ENCODE measurements around the gene DDIT4. TPM values are rescaled to one million over a fixed set of nuclear protein-coding genes. Genes with fewer than 3 reads are reported as not detected.
"Not testable (repeated sequence)": the region's sequence is repeated elsewhere in the genome, so short reads cannot be mapped to it uniquely, and the experiment has no call there.

Gene DDIT4
- total and polyA plus RNA-seq, 3 donors from 2014 or later: 46.6 to 94.3 (median 69.6) TPM

DNA sequence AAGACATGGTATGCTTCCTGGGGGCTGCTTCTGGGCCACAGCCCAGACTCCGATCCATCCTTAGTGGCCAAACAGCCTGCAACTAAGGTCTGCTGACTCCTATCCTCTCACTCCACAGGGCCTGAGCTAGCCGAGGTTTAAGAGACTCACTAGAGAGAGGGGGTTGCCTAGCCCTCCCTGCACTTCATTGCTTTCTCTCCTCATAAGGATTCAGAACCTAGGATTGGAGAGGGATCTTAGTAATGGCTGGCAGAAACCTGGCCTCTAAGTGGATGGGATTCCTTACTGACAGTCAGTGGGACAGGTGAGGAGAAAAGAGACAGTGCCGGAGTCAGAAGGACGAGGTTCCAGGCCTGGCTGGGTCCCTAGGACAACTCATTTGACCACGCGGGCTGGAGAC, 8.2 kb upstream of the DDIT4 start:
- no peaks in the 10 kb centered on the region for H3K9me3 ChIP-seq
- H3K36me3 ChIP-seq (ENCODE audit: low read depth, missing control alignments): no peaks in the 10 kb centered on the region
- no peak overlapping the region for H3K27ac ChIP-seq
- H3K4me3 ChIP-seq: no peak overlapping the region
- 77 to 79% methylated on average over 6 of the region's 6 CpGs for WGBS, 2 donors
- intact Hi-C loops (cut with DNase I; ENCODE audit: low total_unique reads): no loop called here
- no peak for TF ChIP-seq POLR2A (IDR thresholded peaks at IDR 0.05)
- TF ChIP-seq, protein P1, sequence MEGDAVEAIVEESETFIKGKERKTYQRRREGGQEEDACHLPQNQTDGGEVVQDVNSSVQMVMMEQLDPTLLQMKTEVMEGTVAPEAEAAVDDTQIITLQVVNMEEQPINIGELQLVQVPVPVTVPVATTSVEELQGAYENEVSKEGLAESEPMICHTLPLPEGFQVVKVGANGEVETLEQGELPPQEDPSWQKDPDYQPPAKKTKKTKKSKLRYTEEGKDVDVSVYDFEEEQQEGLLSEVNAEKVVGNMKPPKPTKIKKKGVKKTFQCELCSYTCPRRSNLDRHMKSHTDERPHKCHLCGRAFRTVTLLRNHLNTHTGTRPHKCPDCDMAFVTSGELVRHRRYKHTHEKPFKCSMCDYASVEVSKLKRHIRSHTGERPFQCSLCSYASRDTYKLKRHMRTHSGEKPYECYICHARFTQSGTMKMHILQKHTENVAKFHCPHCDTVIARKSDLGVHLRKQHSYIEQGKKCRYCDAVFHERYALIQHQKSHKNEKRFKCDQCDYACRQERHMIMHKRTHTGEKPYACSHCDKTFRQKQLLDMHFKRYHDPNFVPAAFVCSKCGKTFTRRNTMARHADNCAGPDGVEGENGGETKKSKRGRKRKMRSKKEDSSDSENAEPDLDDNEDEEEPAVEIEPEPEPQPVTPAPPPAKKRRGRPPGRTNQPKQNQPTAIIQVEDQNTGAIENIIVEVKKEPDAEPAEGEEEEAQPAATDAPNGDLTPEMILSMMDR (IDR thresholded peaks at IDR 0.05): no peak
- peaks cover 14% of the 10 kb centered on the region for H3K4me1 ChIP-seq
- DNase-seq: no peak
- no peaks in the 10 kb centered on the region for H3K27me3 ChIP-seq

DNA sequence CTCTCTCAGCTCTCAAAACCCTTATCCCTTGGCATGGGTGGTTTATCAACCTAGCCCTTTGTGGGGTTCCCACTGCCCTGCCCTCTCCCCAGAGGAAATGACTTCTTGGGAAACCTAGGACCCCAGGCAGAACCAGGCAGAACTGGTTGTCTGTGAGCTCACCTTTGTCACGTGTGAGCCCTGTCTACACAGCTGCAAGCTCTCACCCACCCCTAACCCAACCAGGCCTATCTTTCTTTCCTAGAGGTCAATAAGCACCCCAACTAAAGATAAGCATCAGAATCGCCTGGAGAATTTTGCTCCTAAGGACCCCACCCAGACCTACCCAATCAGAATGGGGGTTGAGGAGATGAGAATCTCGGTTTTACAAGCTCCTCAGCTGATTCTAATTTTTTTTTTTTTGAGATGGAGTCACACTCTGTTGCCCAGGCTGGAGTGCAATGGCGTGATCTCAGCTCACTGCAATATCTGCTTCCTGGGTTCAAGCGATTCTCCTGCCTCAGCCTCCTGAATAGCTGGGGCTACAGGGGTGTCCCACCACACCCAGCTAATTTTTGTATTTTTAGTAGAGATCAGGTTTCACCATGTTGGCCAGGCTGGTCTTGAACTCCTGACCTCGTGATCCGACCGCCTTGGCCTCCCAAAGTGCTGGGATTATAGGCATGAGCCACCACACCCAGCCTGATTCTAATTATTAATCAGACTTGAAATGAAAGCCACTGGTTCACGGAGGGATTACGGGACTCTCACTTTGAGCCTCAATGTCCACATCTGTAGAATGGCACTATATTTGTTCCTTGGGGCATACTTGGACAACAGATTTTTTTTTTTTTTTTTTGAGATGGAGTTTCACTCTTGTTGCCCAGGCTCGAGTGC, 7.5 kb upstream of the DDIT4 start:
- intact Hi-C loops (cut with DNase I; ENCODE audit: low total_unique reads): no loop called here
- WGBS, 2 donors: 94% methylated on average over 11 of the region's 11 CpGs
- H3K36me3 ChIP-seq (ENCODE audit: low read depth, missing control alignments): no peaks in the 10 kb centered on the region
- no peak overlapping the region for H3K4me3 ChIP-seq
- no peak for DNase-seq
- no peaks in the 10 kb centered on the region for H3K9me3 ChIP-seq
- TF ChIP-seq, protein P1 (IDR thresholded peaks at IDR 0.05): no peak
- TF ChIP-seq POLR2A (IDR thresholded peaks at IDR 0.05): no peak
- no peaks in the 10 kb centered on the region for H3K27me3 ChIP-seq
- H3K27ac ChIP-seq: no peak overlapping the region
- peaks cover 13% of the 10 kb centered on the region for H3K4me1 ChIP-seq

DNA sequence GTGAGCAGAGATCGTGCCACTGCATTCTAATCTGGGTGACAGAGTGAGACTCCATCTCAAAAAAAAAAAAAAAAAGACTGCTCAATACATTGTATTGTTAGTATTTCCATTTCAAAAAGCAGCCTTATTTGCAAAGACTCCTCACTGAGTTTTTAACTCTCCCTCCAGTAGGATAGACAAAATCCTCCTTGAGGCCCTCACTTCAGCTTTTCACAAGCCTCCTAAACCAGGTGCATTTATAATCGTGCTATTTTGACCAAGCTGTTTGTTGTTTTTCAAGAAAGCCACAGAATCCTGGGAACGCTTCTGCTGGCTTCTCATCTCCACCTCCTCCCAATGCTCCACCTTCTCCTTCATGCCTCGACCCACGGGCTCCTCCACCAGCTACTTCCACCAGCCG, 6.3 kb upstream of the DDIT4 start:
- Histone ChIP-seq H3K9me3 (no peaks in the 10 kb centered on the region), H3K27me3 (no peaks in the 10 kb centered on the region), H3K36me3 (ENCODE audit: low read depth, missing control alignments) (no peaks in the 10 kb centered on the region), H3K27ac (no peak overlapping the region), H3K4me1 (peaks cover 9% of the 10 kb centered on the region), H3K4me3 (no peak overlapping the region)
- intact Hi-C loops (cut with DNase I; ENCODE audit: low total_unique reads): no loop called here
- no peak for DNase-seq
- TF ChIP-seq POLR2A (IDR thresholded peaks at IDR 0.05): no peak
- TF ChIP-seq, protein P1 (IDR thresholded peaks at IDR 0.05): no peak
- 89 to 91% methylated on average over 6 of the region's 6 CpGs for WGBS, 2 donors

DNA sequence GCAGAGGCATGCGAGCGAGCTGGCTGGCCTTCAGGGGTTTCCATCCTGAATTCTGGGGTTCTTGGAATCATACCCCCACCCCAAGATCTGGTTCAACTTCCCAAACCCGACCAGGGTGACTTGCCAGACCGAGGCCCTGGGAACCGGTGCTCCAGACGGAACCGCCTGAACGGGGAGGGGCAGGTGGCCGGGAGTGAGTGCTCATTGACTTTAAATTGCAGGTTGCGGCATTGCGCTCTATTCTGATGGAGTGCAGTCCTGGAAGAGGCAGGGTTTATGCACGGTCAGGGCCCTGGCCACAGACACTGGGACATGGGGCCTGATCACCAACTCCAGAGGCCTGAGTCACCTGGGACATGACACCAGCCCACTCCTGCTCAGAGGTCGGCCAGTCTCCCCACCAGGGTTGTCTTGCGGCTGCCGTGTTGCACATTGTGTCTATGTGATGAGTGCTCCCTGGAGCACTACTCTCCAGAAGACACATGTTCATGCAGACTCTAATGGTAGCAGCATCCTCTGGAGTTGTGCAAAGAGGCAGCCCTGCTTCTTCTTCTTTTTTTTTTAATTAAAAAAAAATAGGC, 5.8 kb upstream of the DDIT4 start:
- Histone ChIP-seq H3K4me3 (no peak overlapping the region), H3K9me3 (no peaks in the 10 kb centered on the region), H3K4me1 (peaks cover 14% of the 10 kb centered on the region), H3K36me3 (ENCODE audit: low read depth, missing control alignments) (no peaks in the 10 kb centered on the region), H3K27ac (no peak overlapping the region), H3K27me3 (no peaks in the 10 kb centered on the region)
- intact Hi-C loops (cut with DNase I; ENCODE audit: low total_unique reads): no loop called here
- WGBS, 2 donors: 92 to 99% methylated on average over 14 to 15 of the region's 15 CpGs
- DNase-seq: no peak
- TF ChIP-seq, protein P1 (IDR thresholded peaks at IDR 0.05): no peak
- TF ChIP-seq POLR2A (IDR thresholded peaks at IDR 0.05): no peak

DNA sequence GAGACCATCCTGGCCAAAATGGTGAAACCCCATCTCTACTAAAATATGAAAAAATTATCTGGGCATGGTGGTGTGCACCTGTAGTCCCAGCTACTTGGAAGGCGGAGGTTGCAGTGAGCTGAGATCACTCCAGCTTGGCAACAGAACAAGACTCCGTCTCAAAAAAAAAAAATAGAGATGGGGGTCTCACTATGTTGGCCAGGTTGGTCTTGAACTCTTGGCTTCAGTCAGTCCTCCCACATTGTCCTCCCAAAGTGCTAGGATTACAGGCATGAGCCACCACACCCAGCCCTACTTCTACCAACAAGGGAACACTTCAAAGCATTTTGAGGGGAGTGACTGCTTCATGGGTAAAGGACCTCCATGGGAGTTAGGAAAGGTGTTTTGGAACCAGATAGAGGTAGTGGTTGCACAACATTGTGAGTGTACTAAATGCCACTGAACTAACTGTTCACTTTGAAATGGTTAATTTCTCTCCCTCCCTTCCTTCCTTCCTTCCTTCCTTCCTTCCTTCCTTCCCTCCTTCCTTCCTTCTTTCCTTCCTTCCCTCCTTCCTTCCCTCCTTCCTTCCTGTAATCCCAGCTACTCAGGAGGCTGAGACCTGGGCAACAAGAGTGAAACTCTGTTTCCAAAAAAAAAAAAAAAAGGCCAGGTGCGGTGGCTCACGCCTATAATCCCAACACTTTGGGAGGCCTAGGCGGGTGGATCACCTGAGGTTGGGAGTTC, 5.1 kb upstream of the DDIT4 start:
- DNase-seq; H3K9me3 ChIP-seq; H3K27ac ChIP-seq; H3K27me3 ChIP-seq; intact Hi-C loops (cut with DNase I; ENCODE audit: low total_unique reads); H3K4me3 ChIP-seq; H3K36me3 ChIP-seq (ENCODE audit: low read depth, missing control alignments): not testable (repeated sequence)
- peaks cover 14% of the 10 kb centered on the region for H3K4me1 ChIP-seq
- WGBS, 2 donors: 88 to 100% methylated on average over 5 of the region's 5 CpGs

All from testis (tissue), 3 donors.